ENCODE data around the gene IPP.

IPP gene

GRCh38 chr1:45750298-45751038 lies at the start of gene IPP:
Gene IPP, minus strand, starts transcription at chr1:45750653. Its CDS starts 4,242 bp downstream, at chr1:45746411.
- H3K9ac ChIP-seq (ENCODE audit: low read depth, low read length), result peak within 1 kb of the TSS; percentile 67
- peaks cover 3% of the 10 kb centered on the region; the same call in 1 of the 2 replicates for H3K4me1 ChIP-seq (ENCODE audit: control insufficient read depth, insufficient read depth, low read length)
- H3K27ac ChIP-seq (ENCODE audit: low read depth, low read length), result peak within 1 kb of the TSS; percentile 96
- H3K27me3 ChIP-seq (ENCODE audit: control insufficient read depth, insufficient read depth, low read length), result no peaks in the 10 kb centered on the region
- peaks cover 23% of the 10 kb centered on the region for H3K9me3 ChIP-seq (ENCODE audit: control insufficient read depth, insufficient read depth, low read length)
- no peaks in the 10 kb centered on the region for H3K36me3 ChIP-seq (ENCODE audit: control insufficient read depth, insufficient read depth, low read length)
- H3K4me3 ChIP-seq (ENCODE audit: low read depth, low read length), result peak within 1 kb of the TSS; percentile 77

- Histone ChIP-seq H3K27ac (ENCODE audit: low read depth, low read length) (no peak overlapping the region), H3K9me3 (ENCODE audit: control insufficient read depth, insufficient read depth, low read length) (no peaks in the 10 kb centered on the region), H3K4me3 (ENCODE audit: low read depth, low read length) (no peak overlapping the region), H3K9ac (ENCODE audit: low read depth, low read length) (no peak overlapping the region), H3K4me1 (ENCODE audit: control insufficient read depth, insufficient read depth, low read length) (no peaks in the 10 kb centered on the region), H3K27me3 (ENCODE audit: control insufficient read depth, insufficient read depth, low read length) (peaks cover 1% of the 10 kb centered on the region), H3K36me3 (ENCODE audit: control insufficient read depth, insufficient read depth, low read length) (no peaks in the 10 kb centered on the region)
Measured at GRCh38 chr1:45796946-45797345, 46.5 kb upstream of the IPP start.

- Histone ChIP-seq H3K4me3 (ENCODE audit: low read depth, low read length) (no peak overlapping the region), H3K27me3 (ENCODE audit: control insufficient read depth, insufficient read depth, low read length) (no peaks in the 10 kb centered on the region; the same call in 1 of the 2 replicates), H3K4me1 (ENCODE audit: control insufficient read depth, insufficient read depth, low read length) (no peaks in the 10 kb centered on the region), H3K9me3 (ENCODE audit: control insufficient read depth, insufficient read depth, low read length) (no peaks in the 10 kb centered on the region), H3K27ac (ENCODE audit: low read depth, low read length) (no peak overlapping the region), H3K36me3 (ENCODE audit: control insufficient read depth, insufficient read depth, low read length) (no peaks in the 10 kb centered on the region), H3K9ac (ENCODE audit: low read depth, low read length) (no peak overlapping the region)
Measured at GRCh38 chr1:45796381-45796780, 45.9 kb upstream of the IPP start.

- Histone ChIP-seq H3K9ac (ENCODE audit: low read depth, low read length) (no peak overlapping the region), H3K4me1 (ENCODE audit: control insufficient read depth, insufficient read depth, low read length) (no peaks in the 10 kb centered on the region), H3K9me3 (ENCODE audit: control insufficient read depth, insufficient read depth, low read length) (no peaks in the 10 kb centered on the region), H3K27ac (ENCODE audit: low read depth, low read length) (no peak overlapping the region), H3K4me3 (ENCODE audit: low read depth, low read length) (no peak overlapping the region), H3K27me3 (ENCODE audit: control insufficient read depth, insufficient read depth, low read length) (no peaks in the 10 kb centered on the region; the same call in 1 of the 2 replicates), H3K36me3 (ENCODE audit: control insufficient read depth, insufficient read depth, low read length) (no peaks in the 10 kb centered on the region)
Measured at GRCh38 chr1:45793942-45794604, 43.6 kb upstream of the IPP start.

- H3K27me3 ChIP-seq (ENCODE audit: control insufficient read depth, insufficient read depth, low read length), result no peaks in the 10 kb centered on the region; the same call in 1 of the 2 replicates
- no peak overlapping the region for H3K9ac ChIP-seq (ENCODE audit: low read depth, low read length)
- no peaks in the 10 kb centered on the region for H3K36me3 ChIP-seq (ENCODE audit: control insufficient read depth, insufficient read depth, low read length)
- no peak overlapping the region for H3K27ac ChIP-seq (ENCODE audit: low read depth, low read length)
- H3K4me3 ChIP-seq (ENCODE audit: low read depth, low read length), result no peak overlapping the region
- no peaks in the 10 kb centered on the region for H3K4me1 ChIP-seq (ENCODE audit: control insufficient read depth, insufficient read depth, low read length)
- H3K9me3 ChIP-seq (ENCODE audit: control insufficient read depth, insufficient read depth, low read length), result no peaks in the 10 kb centered on the region
Measured at GRCh38 chr1:45792744-45793143, 42.3 kb upstream of the IPP start.

- Histone ChIP-seq H3K27ac (ENCODE audit: low read depth, low read length) (no peak overlapping the region), H3K4me3 (ENCODE audit: low read depth, low read length) (no peak overlapping the region), H3K9me3 (ENCODE audit: control insufficient read depth, insufficient read depth, low read length) (no peaks in the 10 kb centered on the region), H3K9ac (ENCODE audit: low read depth, low read length) (no peak overlapping the region), H3K36me3 (ENCODE audit: control insufficient read depth, insufficient read depth, low read length) (no peaks in the 10 kb centered on the region), H3K4me1 (ENCODE audit: control insufficient read depth, insufficient read depth, low read length) (no peaks in the 10 kb centered on the region), H3K27me3 (ENCODE audit: control insufficient read depth, insufficient read depth, low read length) (no peaks in the 10 kb centered on the region)
Measured at GRCh38 chr1:45789601-45790000, 39.1 kb upstream of the IPP start.

GRCh38 chr1:45787905-45788304 lies 37.5 kb upstream of the IPP start:
- Histone ChIP-seq H3K27me3 (ENCODE audit: control insufficient read depth, insufficient read depth, low read length) (no peaks in the 10 kb centered on the region), H3K9me3 (ENCODE audit: control insufficient read depth, insufficient read depth, low read length) (no peaks in the 10 kb centered on the region), H3K36me3 (ENCODE audit: control insufficient read depth, insufficient read depth, low read length) (no peaks in the 10 kb centered on the region), H3K27ac (ENCODE audit: low read depth, low read length) (no peak overlapping the region), H3K4me1 (ENCODE audit: control insufficient read depth, insufficient read depth, low read length) (no peaks in the 10 kb centered on the region), H3K9ac (ENCODE audit: low read depth, low read length) (no peak overlapping the region), H3K4me3 (ENCODE audit: low read depth, low read length) (no peak overlapping the region)

GRCh38 chr1:45785583-45785982 lies 35.1 kb upstream of the IPP start:
- no peak overlapping the region for H3K9ac ChIP-seq (ENCODE audit: low read depth, low read length)
- H3K36me3 ChIP-seq (ENCODE audit: control insufficient read depth, insufficient read depth, low read length), result no peaks in the 10 kb centered on the region
- H3K9me3 ChIP-seq (ENCODE audit: control insufficient read depth, insufficient read depth, low read length), result no peaks in the 10 kb centered on the region
- H3K4me1 ChIP-seq (ENCODE audit: control insufficient read depth, insufficient read depth, low read length), result no peaks in the 10 kb centered on the region
- no peak overlapping the region for H3K27ac ChIP-seq (ENCODE audit: low read depth, low read length)
- no peak overlapping the region for H3K4me3 ChIP-seq (ENCODE audit: low read depth, low read length)
- H3K27me3 ChIP-seq (ENCODE audit: control insufficient read depth, insufficient read depth, low read length), result no peaks in the 10 kb centered on the region

GRCh38 chr1:45775794-45776193 lies 25.3 kb upstream of the IPP start:
- no peak overlapping the region for H3K4me3 ChIP-seq (ENCODE audit: low read depth, low read length)
- H3K27me3 ChIP-seq (ENCODE audit: control insufficient read depth, insufficient read depth, low read length), result no peaks in the 10 kb centered on the region
- H3K9me3 ChIP-seq (ENCODE audit: control insufficient read depth, insufficient read depth, low read length), result no peaks in the 10 kb centered on the region
- H3K36me3 ChIP-seq (ENCODE audit: control insufficient read depth, insufficient read depth, low read length), result no peaks in the 10 kb centered on the region
- H3K27ac ChIP-seq (ENCODE audit: low read depth, low read length), result no peak overlapping the region
- H3K4me1 ChIP-seq (ENCODE audit: control insufficient read depth, insufficient read depth, low read length), result no peaks in the 10 kb centered on the region
- no peak overlapping the region for H3K9ac ChIP-seq (ENCODE audit: low read depth, low read length)

- H3K4me3 ChIP-seq (ENCODE audit: low read depth, low read length), result no peak overlapping the region
- H3K9ac ChIP-seq (ENCODE audit: low read depth, low read length), result no peak overlapping the region
- H3K4me1 ChIP-seq (ENCODE audit: control insufficient read depth, insufficient read depth, low read length), result no peaks in the 10 kb centered on the region
- H3K27me3 ChIP-seq (ENCODE audit: control insufficient read depth, insufficient read depth, low read length), result no peaks in the 10 kb centered on the region
- H3K27ac ChIP-seq (ENCODE audit: low read depth, low read length), result no peak overlapping the region
- no peaks in the 10 kb centered on the region for H3K9me3 ChIP-seq (ENCODE audit: control insufficient read depth, insufficient read depth, low read length)
- no peaks in the 10 kb centered on the region for H3K36me3 ChIP-seq (ENCODE audit: control insufficient read depth, insufficient read depth, low read length)
Measured at GRCh38 chr1:45772971-45773370, 22.5 kb upstream of the IPP start.

GRCh38 chr1:45769261-45769932 lies 18.9 kb upstream of the IPP start:
- Histone ChIP-seq H3K27me3 (ENCODE audit: control insufficient read depth, insufficient read depth, low read length) (no peaks in the 10 kb centered on the region), H3K9me3 (ENCODE audit: control insufficient read depth, insufficient read depth, low read length) (no peaks in the 10 kb centered on the region), H3K4me3 (ENCODE audit: low read depth, low read length) (no peak overlapping the region), H3K4me1 (ENCODE audit: control insufficient read depth, insufficient read depth, low read length) (no peaks in the 10 kb centered on the region), H3K36me3 (ENCODE audit: control insufficient read depth, insufficient read depth, low read length) (no peaks in the 10 kb centered on the region), H3K9ac (ENCODE audit: low read depth, low read length) (no peak overlapping the region), H3K27ac (ENCODE audit: low read depth, low read length) (no peak overlapping the region)
